ENCODE results near the gene EPC2. TPM values are rescaled to one million over a fixed set of nuclear protein-coding genes. Genes with fewer than 3 reads are reported as not detected.
"Not testable (repeated sequence)": the region's sequence is repeated elsewhere in the genome, so short reads cannot be mapped to it uniquely, and the experiment has no call there.

The EPC2 gene
- total RNA-seq, 1 experiment from 2014 or later = 29.4 TPM

DNA sequence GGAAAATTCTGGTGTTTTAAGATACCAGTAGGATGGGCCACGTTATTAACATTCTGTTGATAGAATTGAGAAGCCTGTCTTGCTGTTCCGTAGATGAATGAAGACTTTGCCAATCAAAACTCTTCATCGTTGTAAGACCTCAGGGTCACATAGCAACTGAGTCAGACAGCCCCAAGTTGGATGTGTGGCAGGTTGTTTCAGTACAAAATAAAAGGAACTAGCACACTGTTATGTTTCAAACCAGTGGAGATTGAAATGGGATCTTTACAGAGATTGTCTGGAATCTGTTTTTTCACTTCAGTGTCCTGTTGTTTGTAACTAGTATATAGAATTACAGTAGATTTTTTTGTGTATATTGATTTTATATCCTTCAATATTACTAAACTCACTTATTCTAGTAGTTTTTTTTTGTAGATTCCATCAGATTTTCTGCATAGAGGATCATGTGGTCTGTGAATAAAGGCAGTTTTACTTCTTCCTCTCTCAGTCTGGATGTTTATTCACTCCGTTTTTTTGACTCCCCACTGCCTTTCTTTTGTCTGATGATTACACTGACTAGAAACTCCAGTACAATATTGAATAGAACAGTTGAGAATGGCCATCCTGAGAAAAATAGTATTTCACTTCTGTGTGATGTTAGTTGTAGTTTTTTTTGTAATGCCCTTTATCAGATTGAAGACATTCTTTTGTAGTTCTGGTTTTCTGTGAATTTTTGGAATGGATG lies 22.7 kb downstream of the EPC2 start:
- CTCF ChIA-PET = no interaction called here

DNA sequence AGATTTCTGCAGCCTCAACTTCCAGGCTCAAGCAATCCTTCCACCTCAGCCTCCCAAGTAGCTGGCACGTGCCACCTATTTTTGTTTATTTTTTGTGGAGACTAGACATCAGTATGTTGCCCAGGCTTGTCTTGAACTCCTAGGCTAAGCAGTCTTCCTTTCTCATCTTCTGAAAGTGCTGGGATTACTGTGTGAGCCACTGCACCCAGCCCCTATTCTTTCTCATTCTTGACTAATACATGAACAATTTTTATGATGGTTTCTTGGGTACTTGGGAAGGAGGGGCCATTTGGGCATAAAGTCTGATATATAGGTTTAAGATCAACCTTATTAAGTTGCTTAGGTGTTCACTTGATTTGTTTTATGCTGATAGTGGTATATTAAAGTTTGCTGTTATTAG lies 26.2 kb downstream of the EPC2 start:
- intact Hi-C loops (cut with micrococcal nuclease; ENCODE audit: unreplicated experiment) = no loop called here
- no peak for DNase-seq
- no peaks in the 10 kb centered on the region for H3K36me3 Mint-ChIP-seq (ENCODE audit: insufficient read depth, unreplicated experiment)
- H3K4me1 Mint-ChIP-seq (ENCODE audit: low read depth, unreplicated experiment) = peaks cover 23% of the 10 kb centered on the region
- CTCF ChIA-PET = no interaction called here
- BruUV-seq (replicated peaks) = no TSS peak
- H3K27me3 Mint-ChIP-seq (ENCODE audit: unreplicated experiment) = no peaks in the 10 kb centered on the region
- no peaks in the 10 kb centered on the region for H3K9me3 Mint-ChIP-seq (ENCODE audit: low read depth, unreplicated experiment)
- no peak for TF ChIP-seq CTCF (IDR thresholded peaks at IDR 0.05; ENCODE audit: unreplicated experiment)
- H3K4me3 Mint-ChIP-seq (ENCODE audit: low read depth, unreplicated experiment) = no peak overlapping the region
- no peak overlapping the region for H3K27ac Mint-ChIP-seq (ENCODE audit: unreplicated experiment)

More for the DNA sequence above, 22.7 kb downstream of the EPC2 start:
- H3K9me3 Mint-ChIP-seq (ENCODE audit: low read depth, unreplicated experiment) = no peaks in the 10 kb centered on the region
- intact Hi-C loops (cut with micrococcal nuclease; ENCODE audit: unreplicated experiment) = no loop called here
- BruUV-seq (replicated peaks) = no TSS peak
- no peaks in the 10 kb centered on the region for H3K36me3 Mint-ChIP-seq (ENCODE audit: insufficient read depth, unreplicated experiment)
- H3K4me1 Mint-ChIP-seq (ENCODE audit: low read depth, unreplicated experiment) = peaks cover 9% of the 10 kb centered on the region
- TF ChIP-seq CTCF (IDR thresholded peaks at IDR 0.05; ENCODE audit: unreplicated experiment) = no peak
- H3K27ac Mint-ChIP-seq (ENCODE audit: unreplicated experiment) = no peak overlapping the region
- no peak overlapping the region for H3K4me3 Mint-ChIP-seq (ENCODE audit: low read depth, unreplicated experiment)
- no peak for DNase-seq
- H3K27me3 Mint-ChIP-seq (ENCODE audit: unreplicated experiment) = no peaks in the 10 kb centered on the region

DNA sequence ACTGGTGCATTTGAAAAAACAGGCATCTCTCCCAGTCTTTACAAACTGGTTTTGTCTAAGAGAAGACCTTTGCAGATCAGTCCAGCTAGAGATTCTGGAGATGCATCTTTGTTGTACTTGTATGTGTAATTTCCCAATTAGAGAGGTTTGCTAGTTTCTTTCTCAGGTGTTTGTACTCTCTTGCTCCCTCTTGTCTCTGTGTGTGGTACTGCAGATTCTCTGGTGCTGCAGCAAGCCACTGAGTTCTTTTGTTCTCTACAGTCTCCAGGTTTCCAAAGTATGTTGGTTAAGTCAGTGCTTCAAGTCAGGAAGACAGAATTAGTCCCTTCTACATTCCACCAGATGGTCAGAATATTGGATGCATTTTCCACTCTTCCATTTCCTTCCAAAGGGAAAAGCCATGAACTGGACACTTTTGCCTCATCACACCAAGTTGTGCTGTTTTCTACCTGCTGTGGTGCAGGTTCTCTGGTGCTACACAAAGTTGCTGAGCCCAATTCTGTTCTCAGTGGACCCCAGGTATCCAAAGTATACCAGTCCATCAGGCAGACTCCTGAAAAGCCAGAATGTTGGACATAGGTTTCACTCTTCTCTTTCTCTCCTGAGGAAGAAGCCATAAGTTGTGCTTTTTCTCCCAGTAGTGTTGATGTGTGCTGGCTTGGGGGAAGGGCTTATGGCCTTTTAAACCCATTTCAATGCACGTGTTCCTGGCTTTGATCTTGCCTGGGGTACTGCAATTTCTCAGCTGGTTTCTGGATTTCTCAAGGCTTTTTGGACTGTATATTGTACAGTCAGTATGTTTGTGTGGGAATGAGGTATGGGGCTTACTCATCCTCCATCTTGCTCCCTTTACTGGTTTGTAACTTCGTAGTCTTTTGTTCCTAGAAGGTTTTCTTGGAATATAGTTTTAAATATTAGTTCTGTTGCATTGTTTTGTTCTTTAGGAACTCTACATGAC lies 29.8 kb downstream of the EPC2 start:
- no peaks in the 10 kb centered on the region for H3K9me3 Mint-ChIP-seq (ENCODE audit: low read depth, unreplicated experiment)
- CTCF ChIA-PET = no interaction called here
- no peaks in the 10 kb centered on the region for H3K36me3 Mint-ChIP-seq (ENCODE audit: insufficient read depth, unreplicated experiment)
- H3K4me1 Mint-ChIP-seq (ENCODE audit: low read depth, unreplicated experiment) = peaks cover 16% of the 10 kb centered on the region
- DNase-seq = peak; percentile 43
- no peak overlapping the region for H3K27ac Mint-ChIP-seq (ENCODE audit: unreplicated experiment)
- no peaks in the 10 kb centered on the region for H3K27me3 Mint-ChIP-seq (ENCODE audit: unreplicated experiment)
- intact Hi-C loops (cut with micrococcal nuclease; ENCODE audit: unreplicated experiment) = no loop called here
- no peak overlapping the region for H3K4me3 Mint-ChIP-seq (ENCODE audit: low read depth, unreplicated experiment)
- no TSS peak for BruUV-seq (replicated peaks)
- peak; percentile 52 for TF ChIP-seq CTCF (IDR thresholded peaks at IDR 0.05; ENCODE audit: unreplicated experiment)

DNA sequence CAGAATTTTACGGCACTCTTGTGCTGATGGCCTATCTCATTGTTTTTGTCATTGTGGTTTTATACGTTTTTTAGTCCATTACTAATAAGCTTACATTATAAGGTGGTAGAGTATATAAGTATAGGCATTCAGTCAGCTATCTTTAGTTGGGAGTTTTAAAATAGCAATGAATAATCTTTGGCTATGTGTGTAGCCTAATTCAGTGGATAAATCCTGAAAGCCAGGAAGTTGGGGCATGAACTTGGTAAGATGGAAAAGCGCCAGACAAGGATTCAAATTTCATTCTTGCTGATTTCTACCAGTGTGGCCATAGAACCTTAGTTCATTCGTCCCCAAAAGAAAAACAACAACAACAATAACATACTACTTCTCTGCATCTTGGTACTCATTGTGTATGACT lies 31.2 kb downstream of the EPC2 start:
- intact Hi-C loops (cut with micrococcal nuclease; ENCODE audit: unreplicated experiment) = no loop called here
- no peak overlapping the region for H3K27ac Mint-ChIP-seq (ENCODE audit: unreplicated experiment)
- BruUV-seq (replicated peaks) = no TSS peak
- no peaks in the 10 kb centered on the region for H3K27me3 Mint-ChIP-seq (ENCODE audit: unreplicated experiment)
- H3K36me3 Mint-ChIP-seq (ENCODE audit: insufficient read depth, unreplicated experiment) = no peaks in the 10 kb centered on the region
- H3K4me1 Mint-ChIP-seq (ENCODE audit: low read depth, unreplicated experiment) = peaks cover 24% of the 10 kb centered on the region
- TF ChIP-seq CTCF (IDR thresholded peaks at IDR 0.05; ENCODE audit: unreplicated experiment) = no peak
- H3K4me3 Mint-ChIP-seq (ENCODE audit: low read depth, unreplicated experiment) = no peak overlapping the region
- no peak for DNase-seq
- no peaks in the 10 kb centered on the region for H3K9me3 Mint-ChIP-seq (ENCODE audit: low read depth, unreplicated experiment)
- CTCF ChIA-PET = no interaction called here

DNA sequence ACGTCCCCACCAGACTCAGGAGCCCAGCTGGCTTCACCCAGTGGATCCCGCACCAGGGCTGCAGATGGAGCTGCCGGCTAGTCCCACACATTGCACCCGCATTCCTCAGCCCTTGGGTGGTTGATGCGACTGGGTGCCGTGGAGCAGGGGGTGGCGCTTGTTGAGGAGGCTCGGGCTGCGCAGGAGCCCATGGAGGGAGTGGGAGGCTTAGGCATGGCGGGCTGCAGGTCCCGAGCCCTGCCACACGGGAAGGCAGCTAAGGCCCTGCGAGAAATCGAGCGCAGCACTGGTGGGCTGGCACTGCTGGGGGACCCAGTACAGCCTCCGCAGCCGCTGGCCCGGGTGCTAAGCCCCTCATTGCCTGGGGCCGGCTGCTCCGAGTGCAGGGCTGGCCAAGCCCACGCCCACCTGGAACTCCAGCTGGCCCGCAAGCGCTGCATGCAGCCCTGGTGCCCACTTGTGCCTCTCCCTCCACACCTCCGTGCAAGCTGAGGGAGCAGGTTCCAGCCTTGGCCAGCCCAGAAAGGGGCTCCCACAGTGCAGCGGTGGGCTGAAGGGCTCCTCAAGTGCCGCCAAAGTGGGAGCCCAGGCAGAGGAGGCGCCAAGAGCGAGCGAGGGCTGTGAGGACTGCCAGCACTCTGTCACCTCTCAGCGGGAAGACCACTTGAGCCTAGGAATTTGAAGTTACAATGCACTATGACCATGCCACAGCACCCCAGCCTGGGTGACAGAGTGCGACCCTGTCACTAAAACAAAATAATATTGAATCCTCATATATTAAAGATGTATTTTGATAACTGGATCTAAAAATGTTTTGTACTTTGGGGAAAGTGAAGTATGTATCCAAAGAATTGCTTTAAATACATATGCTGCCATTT lies 34.0 kb downstream of the EPC2 start:
- H3K36me3 Mint-ChIP-seq (ENCODE audit: insufficient read depth, unreplicated experiment); H3K9me3 Mint-ChIP-seq (ENCODE audit: low read depth, unreplicated experiment); H3K4me3 Mint-ChIP-seq (ENCODE audit: low read depth, unreplicated experiment); H3K27me3 Mint-ChIP-seq (ENCODE audit: unreplicated experiment); H3K27ac Mint-ChIP-seq (ENCODE audit: unreplicated experiment); BruUV-seq (replicated peaks); CTCF ChIA-PET; DNase-seq; intact Hi-C loops (cut with micrococcal nuclease; ENCODE audit: unreplicated experiment): not testable (repeated sequence)
- H3K4me1 Mint-ChIP-seq (ENCODE audit: low read depth, unreplicated experiment) = peaks cover 27% of the 10 kb centered on the region

Data from Calu3 (cell line).